SKM-1 treated with dmso at 0.1 percent for 144 hours (cell line): ENCODE data around the gene SYNGAP1.

Experiments used
- DNase-seq: peaks from one replicate; lab custom pipeline; 2025; ENCODE audit not compliant: unreplicated experiment; lab: John Stamatoyannopoulos, UW

SYNGAP1 gene

DNA sequence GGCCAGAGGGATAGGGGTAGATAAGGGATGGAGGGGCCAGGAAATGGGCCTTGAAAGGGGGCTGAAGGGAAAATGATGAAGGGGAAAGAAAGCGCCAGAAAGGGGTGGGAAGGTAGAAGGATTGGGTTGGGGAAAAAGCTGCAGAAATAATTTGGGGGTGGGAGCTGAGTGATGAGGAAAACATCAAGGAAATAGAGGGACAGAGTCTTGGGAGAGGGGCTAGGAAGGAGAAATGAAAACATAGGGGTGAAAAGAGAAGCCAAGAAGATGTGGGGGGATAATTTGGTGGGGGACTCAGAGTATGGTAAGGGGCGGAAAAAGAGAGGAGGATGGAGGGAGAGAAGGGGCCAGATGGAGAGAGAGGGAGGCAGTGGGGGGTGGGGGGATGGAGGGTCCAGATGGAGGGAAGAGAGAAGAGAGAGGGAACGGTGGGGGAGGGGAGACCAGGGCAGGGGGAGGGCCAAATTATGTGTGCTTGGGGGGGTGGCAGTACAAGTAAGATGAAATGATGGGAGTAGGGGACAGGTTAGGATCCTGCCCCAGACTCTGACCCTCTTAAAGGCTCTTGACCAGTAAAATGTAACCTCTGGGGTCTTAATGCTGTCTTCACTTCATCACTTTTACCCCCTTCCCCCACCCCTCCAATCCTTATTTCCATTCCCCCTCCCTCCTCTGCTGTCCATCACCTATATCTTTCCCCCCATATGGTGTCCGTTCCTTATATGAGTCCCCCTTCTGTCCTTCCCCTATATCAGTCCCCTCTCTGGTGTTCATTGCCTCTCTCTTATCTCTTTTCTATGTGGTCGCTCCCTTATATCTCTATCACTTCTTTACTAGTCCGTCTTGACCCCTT is 852 bp downstream of the SYNGAP1 start:
- DNase-seq: no peak

DNA sequence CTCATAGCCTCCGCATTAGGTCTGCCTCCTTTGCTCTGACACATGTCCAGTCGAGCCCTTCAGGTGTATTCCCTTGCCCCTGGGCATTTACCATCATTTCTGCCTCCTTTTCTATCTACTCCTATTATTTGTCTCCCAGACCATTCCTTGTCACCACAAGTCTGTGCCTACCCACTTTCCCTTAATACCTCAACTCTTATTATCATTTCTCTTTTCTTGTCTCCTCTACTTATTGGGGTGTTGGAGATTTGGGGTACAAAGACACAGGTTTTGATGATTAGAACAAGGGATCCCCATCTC is 1.4 kb downstream of the SYNGAP1 start:
- DNase-seq: no peak

DNA sequence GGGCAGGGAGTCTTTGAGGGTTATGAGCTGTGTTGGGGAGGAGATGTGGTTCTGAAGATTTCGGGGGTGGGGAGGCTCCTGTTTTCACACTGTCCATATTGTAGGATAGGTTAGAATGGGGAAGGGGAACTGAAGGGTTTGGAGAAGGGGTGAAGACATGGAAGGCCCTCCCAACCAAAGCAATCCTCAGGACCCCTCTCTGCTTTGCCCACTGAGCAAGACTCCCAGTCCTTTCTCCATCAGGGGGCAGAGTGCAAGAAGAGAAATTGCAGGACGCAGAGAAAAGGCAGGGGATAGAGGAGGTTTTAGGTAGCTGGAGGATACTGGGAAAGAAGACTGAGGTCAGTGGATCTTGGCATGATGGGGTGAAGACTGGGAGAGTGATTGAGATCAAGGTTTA is 3.9 kb downstream of the SYNGAP1 start:
- no peak for DNase-seq

DNA sequence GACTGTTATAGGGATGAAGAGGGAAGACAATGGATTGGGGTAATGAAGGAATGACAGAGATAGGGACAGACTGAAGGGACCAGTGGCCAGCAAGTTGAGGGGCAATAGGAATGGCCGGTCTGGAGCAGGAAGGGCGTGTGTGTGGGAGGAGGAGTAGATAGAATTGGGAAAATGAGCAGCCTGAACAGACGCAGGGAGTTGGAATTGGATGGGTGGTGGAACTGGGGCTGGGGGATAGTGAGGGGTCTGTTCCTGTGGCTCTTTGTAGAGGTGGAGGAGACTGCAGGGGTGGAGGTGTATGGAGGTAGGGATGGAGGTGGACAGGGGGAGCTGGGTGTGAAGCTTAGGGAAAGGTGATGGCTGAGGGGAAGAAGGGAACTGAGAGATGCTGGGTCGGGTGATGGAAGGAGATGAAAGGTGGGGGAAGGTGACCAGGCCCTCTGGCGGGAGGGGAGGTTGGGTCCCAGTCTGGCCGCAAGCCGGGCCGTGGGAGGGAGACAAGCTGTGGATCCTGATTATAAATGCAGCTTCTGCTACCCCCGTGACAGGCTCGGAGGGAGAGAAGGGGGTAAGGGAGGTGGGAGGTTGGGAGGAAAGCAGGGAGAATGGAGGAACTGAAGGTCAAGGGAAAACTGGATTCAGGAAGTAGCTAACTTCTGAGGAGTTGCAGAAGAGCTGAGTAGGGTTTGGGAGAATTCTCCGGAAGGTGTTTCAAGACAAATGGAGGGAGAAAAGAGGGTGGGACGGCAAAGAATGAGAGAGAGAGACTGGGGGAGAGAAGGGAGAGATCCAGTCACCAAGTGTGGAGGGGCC is 5.2 kb downstream of the SYNGAP1 start:
- DNase-seq: no peak

DNA sequence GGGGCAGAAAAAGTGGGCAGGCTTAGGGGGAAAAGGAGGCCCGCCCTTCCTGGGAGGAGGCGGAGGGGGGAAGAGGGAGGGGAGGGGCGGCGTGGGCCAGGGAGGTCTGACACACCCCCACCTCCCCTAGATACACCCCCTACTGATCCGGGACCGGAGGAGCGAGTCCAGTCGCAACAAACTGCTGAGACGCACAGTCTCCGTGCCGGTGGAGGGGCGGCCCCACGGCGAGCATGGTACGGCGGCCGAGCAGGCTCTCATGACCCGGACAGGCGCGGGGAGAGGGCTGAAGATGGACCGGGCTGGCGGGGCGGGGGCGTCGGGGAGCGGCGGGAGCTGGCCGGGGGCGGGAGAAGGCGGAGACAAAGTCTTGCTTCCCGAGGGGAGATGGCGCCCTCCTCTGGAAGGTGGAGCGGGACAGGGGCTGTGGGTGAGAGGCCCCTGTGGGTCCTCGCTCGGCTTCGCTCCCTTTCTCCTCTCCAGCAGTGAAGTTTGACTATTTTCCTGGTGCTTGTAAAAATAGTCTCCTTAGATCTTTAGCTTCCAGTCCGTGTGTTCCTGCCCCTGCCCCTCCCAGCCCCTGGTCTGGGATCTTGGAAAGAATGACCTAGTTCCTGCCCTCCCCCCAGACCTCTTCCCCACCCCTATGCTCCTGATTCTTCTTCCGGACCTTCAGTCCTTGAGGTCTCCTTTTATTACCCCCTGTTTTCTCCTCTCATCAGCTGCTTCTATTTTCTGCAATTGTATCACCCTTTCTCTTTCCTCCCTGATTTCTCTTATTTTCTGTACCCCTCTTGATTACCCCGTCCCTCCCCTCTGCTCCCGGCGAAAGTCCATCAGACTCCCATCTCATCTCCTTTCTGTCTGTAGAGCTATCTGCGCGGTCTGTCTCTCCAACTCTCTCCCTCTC is 6.1 kb downstream of the SYNGAP1 start:
- DNase-seq: peak; percentile 68

DNA sequence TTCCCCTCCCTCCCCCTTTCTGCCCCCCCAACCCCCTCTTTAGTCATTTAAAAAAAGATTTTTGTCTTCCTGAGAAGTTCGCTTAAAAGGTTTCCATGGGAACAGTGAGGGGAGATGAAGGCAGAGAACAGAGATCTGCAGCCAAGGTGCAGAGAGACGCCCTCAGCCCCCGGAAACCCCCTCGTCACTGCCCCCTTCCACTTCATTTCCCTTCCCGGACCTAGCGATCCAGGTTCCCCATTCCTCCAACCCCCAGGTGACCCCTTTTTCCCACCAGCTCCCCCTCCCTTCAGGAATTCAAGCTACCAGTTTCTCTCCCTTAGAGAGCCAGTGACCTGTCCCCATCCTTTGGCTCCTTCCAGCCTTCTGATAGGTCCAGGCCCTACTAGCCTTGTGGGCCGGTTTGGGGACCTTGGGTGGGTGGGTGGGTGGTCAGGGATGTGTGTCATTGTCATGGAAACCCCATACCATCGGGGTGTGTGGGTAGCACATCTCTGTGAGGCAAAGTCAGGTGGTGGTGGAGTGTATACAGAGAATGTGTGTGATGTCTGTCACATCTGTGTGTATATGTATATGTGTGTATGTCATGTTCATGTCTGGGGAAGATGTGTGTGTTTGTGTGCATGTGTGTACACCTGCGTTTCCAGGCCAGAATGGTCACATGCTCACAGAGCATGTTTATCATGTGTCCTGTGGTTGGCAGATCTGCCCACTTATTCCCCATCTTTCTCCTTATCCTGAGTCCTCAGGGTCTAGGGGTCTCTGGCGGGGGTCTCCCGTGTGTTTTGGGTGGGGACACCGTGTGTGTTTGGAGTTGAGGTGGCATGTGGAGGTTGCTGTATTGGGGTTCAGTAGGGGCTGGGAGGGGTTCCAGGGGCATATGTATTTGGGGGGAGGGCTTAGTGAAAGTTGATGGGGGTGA is 7.0 kb downstream of the SYNGAP1 start:
- no peak for DNase-seq

DNA sequence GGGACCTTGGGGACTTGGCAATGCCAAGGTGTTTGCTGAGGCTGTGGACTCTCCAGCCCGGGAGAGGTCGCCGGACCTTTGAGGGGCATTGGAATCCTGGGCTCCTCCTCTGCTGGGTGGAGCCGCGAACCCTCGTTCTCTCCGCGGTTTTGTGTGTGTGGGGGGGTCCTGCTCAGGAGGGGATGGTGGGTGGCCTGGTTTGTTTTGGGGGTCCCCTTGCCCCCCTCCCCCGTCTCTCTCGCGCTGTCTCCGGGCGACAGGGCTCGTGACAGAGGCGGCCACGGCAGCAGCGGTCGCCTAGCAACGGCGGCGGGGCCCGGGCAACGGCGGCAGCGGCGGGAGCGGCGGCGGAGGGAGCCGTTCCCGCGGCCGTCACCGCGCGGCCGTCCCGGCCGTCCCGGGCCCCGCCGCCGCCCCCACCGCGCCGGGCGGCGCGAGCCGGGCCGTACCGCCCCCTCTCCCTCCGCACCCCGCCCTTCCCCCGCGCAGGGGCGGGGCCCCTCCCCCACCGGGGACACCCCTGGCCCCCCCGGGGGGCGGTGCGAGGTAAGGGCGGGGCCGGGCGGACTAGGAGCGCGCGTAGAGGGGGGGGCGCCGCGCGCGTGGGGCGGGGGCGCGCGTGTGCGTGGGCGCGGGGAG is 7.8 kb downstream of the SYNGAP1 start:
- peak; percentile 16 for DNase-seq

DNA sequence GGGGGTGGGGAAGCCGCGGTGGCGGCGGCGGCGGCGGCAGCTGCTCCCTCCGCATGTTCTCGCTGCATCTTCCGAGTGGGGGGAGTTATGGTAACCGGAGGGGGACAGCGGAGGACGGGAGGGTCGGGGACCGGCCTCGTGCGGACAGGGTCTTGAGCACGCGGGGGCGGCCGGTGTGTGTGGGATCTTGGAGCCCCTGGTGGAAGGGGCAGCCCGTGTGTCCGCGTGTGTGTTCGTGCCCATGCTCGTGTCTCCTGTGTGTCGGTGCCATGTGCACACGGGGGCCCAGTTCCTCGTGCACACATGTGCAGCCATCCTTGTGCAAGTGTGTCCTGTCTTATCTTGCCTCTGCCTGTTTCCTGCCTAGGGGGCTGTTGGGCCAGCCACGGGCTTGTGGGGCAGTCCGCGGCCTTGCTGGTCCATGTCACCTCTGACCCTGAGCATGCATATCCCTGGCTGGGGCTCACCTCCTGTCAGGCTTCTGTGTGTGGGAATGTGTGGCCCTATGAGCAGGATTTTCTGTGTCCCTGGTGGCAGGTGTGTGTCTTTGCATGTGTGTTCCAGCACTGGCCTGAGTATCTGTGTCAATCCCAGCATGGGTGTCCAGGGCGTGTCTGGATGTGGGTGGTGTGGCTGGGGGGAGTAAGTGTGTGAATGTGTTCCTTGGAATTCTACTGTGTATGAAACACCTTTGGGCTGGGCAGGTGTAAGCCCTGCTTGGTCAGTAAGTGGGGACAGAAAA is 8.5 kb downstream of the SYNGAP1 start:
- peak; percentile 55 for DNase-seq

DNA sequence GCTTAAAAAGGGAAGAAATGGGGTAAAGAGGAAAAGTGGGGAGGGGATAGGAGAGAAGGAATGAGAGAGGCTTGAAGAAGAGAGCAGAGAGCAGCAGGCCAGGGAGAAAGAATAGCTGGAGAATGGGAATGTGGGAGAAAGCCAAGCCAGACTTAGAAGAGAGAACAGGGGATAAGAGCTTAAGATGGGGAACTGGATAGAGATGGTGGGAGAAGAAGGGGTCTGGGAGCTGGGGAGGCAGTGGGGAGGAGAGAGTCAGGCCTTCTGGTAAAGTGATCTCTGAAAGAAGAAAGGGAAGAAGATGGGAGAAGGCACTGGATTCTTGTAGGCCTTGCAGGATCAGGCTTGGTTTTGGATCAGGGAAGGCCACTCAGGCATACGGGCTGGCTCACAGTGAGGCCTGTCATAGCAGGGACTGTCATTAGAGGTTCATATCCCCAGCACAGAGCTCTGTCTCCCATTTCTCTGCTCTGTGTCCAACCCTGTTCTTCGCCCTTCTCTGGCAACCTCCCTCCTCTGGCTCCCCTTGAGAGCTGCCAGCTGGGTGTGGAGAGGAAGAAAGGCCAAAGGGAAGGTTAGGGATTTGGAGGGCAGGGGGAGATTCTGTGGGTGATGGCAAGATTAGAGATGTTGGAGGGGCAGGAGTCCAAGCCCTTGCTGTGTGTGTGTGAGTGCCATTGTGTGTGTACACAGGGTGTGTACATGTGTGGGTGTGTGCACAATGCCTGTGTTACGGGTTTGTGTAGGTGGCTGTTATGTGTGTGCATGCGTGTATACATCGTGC is 9.3 kb downstream of the SYNGAP1 start:
- DNase-seq: no peak

DNA sequence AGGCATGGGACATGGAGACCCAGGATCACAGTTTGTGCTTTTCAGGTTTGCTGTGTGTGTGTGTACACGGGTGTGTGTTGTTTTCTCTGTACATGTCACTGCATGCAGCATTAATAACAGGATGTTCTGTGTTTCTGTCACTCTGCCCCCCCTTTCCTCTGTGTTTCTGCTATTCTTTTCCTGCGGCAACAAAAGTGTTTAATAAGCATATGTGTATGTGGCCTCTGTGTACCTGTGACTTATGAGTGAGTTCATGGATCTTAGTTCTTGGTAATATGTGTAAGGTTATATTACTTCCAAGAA is 9.8 kb downstream of the SYNGAP1 start:
- DNase-seq: no peak

DNA sequence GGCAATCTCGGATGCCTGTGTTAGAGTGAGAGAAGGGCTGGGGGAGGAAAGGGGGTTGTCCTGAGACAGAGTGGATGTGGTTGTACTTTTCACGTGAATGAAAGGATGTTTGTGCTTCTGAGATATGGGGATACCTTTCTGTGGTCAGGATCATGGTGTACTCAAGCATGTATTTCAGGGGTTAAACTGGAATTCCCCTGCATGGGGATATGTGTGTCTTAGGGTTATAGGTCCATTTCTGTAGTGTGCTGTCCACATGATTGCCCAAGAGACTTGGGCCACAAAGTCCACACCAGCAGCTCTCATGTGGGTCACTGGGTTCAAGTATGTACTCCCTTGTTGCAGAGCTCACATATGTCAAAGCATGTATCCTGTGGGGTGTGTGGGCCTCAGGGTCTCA is 10.5 kb downstream of the SYNGAP1 start:
- no peak for DNase-seq

DNA sequence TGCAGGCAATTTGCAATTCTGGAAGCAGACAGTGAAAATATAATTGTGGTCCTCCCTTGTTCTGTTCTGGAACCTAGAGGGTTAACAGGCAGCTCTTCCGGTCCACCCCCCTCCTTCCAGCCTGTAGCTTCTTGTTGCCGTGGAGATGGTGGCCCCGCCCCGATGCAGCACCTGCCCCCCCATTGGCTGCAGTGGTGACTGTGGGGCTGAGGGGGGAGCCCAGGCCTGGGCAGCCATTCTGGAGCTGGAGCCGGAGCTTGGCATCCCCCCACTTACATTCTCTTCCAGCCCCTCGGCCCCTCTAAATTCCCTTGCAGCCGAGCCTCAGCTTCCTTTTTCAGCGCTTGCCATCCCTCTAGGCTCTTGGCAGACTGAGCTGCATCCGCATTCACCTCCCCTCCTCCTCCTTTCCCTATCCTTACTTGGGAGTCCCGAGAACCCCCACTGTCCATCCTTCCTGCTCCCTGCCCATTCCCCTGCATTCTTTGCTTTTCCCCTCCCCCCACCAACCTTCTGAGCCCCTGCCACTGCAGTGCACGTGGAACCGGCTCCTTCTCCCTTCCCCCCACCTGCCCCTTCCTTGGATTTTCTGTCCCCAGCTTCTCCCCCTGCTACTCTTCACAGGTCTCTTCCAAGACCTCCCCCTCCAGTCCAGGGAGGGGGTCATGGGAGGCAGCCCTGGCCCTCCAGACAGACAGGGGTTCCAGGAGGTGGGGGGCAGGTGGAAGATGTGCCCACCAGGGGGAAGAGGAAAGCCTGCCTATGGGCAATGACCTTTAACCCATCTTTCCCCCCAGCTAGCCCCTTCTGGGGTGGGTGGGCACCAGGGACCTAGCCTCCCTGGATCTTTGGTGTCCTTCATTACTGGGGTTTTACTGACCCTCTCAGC is 11.4 kb downstream of the SYNGAP1 start:
- peak; percentile 31 for DNase-seq

DNA sequence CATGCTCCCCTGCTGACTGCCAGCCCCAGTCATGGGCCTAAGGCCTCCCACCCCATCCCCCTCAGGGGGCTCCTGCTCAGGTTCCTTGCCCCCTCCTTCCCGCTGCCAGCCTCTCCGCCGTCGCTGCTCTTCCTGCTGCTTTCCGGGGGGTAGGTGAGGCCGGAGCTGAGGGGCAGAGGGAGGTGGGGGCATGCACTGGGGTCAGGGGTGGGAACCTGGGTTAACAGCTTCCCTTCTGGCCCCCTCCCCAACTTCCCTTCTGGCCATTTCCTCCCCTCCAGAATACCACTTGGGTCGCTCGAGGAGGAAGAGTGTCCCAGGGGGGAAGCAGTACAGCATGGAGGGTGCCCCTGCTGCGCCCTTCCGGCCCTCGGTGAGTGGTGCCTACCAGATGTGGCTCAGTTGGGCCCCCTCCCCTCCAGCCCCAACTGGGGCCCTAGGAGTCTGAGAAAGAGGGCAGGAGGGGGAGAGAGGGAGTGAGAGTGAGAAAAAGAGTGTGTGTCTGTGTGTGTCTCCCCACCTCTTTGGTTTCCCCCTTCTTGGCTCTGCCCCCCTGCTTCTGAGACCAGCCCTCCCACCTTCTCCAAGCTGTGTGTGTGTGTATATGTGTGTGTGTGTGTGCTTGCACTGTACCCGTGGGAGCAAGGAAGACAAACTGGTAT is 12.1 kb downstream of the SYNGAP1 start:
- DNase-seq: no peak

DNA sequence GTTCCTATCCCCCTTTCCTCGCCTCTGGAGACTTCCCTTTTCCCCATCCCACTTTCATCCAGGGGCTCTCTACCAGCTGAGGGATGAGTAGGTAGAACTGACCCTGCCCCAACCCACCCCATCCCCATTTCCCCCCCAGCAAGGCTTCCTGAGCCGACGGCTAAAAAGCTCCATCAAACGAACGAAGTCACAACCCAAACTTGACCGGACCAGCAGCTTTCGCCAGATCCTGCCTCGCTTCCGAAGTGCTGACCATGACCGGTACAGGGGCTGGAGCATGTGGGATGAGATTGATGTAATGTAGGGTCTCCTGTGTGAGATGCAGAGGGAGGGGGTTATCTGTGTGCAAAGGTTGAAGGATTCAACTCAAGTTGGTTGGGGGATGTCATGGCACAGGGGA is 12.7 kb downstream of the SYNGAP1 start:
- DNase-seq: no peak

DNA sequence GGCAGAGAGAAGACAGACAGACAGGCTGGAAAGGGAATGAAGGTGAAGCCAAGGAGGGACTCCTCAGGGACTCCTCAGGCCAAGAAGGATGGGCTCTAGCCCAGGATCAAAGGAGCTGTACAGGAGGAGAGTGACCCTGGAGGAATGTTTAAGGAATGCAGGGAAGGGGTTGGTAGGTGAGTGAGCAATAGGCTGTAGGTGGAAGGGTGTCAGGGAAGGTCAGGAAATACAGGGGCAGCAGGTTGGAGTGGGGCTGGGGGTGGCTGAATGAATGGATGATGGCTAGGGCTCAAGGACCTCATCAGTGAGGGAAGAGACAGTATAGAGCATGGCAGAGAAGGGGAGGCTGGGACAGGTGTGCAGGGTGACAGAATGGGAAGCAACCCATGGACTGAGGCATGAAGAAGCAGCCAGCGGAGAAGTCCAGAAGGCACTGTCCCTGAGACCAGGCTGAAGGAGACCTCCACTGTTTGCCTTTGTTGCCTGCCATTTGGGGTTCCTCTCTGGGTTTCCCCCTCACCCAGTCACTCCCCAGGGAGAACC is 13.2 kb downstream of the SYNGAP1 start:
- no peak for DNase-seq

DNA sequence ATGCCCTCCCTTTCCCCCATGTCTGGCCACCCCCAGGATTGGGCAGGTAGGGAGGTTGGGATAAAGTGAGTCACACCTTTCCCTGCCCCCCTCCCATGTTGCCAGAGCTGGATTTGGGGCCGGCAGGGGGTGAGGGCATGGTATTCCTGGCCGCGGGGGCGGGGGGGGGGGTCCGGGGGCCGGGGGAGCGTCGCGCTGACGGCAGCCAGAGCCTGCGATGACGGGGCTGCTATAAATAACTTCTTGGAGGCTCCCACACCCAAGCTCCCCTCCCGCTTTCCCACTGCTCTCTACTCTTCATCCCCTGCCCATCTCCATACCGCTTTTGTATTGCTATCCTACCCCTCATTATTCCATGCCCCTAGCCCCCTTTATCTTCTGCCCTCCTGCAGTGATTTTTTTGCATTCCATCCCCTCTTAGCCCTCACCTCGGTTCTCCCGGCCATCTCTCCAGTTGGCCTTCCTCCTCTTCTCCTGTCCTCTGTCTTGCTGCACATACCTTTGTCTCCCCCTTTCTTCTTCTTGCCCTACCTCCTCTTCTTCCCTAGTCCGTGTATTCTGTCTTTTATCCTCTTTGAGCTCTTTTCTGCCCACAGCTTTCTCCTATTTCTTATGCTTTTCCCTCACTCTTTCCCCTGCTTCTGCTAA is 13.8 kb downstream of the SYNGAP1 start:
- no peak for DNase-seq
